GM18861 (cell line): Measurements from ENCODE around the gene KRT4.
"Not testable (repeated sequence)": the region's sequence is repeated elsewhere in the genome, so short reads cannot be mapped to it uniquely, and the experiment has no call there.

Experiments used
- ATAC-seq: cut with Tn5 transposase; IDR thresholded peaks from one replicate; pipeline ENCODE4 v1.9.1; 2021; ENCODE audit not compliant: unreplicated experiment

Gene KRT4

DNA sequence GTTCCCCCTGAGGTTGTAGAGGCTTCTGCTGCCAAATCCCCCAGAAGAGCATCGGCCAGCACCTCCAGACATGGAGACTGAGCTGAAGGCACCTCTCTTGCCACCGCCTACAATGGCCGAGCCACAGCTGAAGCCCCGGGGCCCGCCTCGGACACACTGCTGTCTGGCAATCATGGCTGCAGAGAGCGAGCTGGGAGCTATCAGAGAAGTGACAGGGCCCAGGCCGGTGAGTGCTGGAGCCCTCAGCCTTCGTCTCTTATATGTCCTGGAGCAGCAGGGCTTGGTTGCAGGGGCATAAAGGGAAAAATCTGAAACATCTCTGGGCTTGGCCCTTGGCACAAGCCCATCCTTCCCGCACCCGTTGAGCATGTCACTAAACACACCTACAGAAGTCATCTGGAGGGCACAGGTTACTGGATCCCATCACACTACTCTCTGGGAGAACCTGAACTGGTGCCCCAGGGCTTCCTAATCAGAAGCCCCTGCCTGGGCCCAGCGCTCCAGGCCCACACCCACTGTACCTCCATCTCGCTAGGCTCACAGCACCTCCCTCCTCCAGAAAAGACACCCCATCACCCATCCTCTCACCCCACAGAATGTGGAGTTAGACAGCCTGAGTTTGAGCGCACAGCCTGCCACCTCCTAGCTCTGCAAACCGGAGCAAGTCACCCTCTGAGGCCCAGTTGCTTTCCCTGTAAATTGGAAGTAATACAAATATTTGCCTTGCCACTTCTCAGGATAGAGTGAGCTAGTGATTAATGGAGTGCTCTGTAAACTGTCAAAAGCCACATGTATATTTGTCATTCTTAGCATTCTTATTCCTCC lies at the start of gene KRT4:
Gene KRT4 (minus strand): TSS at position 232 of the 825 bp plus-strand sequence. CDS start 58 bp downstream, at position 174.
- no peak for ATAC-seq

DNA sequence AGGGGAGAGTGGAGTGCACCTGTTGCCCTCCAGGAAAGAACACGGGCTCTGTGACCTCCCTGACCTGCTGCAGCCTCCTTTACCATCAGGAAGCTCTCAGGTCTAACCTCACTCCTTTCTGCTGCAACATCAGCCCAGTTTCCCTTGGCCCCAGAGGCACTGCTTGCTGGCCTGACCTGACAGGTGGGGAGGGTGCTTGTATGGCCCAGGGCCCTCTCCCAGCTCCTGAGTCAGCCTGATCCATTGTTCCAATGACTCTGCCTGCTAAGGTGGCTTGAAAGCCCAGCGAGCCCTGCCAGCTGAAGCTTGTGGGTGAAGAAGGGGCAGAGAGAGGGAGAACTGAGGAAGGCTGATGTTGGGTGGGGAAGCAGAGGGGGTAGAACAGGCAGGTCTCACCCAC lies 48.1 kb upstream of the KRT4 start:
- no peak for ATAC-seq

DNA sequence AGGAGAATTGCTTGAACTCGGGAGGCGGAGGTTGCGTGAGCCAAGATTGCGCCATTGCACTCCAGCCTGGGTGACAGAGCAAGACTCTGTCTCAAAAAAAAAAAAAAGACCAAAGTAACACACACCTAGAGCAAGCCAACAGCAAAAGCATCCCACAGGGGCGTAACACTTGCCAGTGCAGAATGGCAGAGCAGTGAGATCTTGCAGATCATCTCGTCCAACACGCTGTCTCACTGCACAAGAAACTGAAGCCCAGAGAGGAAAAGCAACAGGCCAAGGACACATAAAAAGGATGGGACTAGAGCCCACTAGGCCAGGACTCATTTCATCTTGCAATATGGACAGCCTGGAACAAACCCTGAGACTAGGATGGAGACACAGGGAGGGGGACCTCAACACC lies 47.6 kb upstream of the KRT4 start:
- no peak for ATAC-seq

DNA sequence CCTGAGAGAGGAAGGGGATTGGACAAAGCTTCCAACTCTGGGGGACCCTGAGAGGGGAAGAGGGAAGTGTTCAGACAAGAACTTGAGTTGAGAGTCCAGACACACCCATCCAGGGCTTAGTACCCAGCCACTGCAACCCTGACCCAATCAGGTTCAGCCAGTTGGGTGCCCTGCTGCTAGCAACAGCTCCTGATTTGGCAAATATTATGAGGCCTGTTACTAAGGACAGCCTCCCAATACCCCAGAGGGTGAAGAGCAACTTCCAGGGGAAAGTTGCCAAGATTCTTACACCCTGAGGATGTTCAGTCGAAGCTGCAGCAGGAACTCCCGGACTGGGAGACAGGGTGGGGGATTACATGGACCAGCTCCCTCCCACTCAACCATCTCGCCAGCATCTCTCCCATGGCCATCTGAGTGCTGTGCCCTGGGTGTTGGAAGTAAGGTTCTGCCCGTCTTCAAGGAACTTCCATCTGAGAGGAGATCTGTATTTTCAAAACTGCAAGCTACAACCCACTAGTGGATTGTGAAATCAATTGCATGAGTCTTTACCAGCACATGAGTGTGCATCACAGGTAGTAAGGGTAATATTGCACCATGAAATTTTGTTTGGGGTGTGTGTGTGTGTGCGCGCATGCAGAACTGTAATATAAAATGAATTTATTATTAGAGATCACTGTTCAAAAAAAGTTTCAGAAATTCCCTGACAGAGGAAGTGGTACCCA lies 46.3 kb upstream of the KRT4 start:
- ATAC-seq: no peak

DNA sequence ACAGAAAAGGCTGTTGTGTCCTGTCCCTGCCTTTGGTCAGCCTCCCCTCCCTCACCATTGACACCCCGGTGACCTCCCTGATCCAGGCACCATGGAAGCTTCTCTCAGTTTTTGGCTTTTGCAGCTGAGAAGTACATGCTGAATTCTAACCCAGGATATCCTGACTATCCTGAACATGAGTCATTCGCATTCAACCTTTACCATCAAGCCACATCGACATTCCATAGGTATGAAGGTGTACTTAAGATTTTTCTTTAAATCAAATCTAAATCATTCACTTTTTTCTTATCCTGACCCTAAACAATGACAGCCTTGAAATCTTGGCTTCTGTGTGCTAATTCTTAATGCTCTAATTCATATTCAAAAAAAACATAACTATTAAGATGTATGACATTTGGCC lies 43.6 kb upstream of the KRT4 start:
- no peak for ATAC-seq

DNA sequence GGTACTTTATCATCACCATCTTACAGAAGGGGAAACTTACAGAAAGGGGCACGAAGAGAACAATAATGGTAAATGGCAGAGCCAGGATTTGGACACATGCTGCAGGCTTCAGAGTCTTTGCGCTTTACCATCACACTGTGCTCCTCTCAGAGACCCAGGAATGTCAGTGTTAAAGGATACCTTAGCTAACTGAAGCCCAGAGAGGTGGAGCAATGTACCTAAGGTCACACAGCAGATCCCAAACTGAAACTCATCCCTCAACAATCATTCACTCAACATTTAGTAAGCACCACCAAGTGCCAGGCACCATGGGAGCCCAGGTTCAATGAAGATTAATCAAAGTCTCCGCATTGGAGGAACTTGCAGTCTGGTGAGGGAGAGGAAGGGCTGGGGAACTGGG lies 42.9 kb upstream of the KRT4 start:
- ATAC-seq: no peak

DNA sequence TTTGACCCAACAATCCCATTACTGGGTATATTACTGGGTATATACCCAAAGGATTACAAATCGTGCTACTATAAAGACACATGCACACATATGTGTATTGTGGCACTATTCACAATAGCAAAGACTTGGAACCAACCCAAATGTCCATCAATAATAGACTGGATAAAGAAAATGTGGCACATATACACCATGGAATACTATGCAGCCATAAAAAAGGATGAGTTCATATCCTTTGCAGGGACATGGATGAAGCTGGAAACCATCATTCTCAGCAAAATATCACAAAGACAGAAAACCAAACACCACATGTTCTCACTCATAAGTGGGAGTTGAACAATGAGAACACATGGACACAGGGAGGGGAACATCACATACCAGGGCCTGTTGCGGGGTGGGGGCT lies 42.2 kb upstream of the KRT4 start:
- ATAC-seq: not testable (repeated sequence)

DNA sequence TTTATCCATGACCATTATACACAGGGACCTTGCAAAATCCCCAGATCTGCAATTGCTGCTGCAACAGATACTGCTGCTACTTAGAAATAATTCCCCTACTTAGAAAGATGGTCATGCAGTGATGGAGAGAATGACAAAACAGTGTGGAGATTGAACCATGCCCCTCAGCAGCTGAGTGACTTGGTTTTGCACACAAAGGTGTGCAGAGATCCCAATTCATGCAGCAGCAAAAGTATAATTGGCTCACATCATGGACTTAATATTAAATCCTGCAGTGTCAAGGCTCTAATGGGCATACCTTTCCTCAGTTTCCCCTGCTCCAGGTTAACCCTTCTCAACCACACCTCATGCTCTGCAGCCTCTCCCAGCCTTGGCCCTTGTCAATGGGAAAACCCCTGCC lies 37.9 kb upstream of the KRT4 start:
- ATAC-seq: no peak

DNA sequence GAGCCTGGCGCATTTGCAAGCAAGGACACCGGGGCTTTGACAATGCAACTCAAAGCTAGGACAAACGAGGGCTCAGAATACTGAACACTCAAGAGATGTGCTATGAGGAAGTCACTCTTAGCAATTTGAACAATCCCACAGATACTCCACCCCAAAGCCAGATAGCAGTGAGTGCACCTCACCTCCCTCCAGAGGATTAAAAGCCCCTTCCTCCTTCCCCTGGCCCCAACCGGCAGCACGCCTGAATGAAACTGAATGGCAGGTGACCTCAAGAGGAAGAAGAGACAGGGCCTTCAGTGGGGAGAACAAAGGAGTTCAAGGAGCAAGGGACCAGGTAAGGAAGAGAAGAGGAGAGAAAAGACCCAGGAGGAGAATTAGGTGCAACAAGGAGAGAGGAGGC lies 36.8 kb upstream of the KRT4 start:
- no peak for ATAC-seq

DNA sequence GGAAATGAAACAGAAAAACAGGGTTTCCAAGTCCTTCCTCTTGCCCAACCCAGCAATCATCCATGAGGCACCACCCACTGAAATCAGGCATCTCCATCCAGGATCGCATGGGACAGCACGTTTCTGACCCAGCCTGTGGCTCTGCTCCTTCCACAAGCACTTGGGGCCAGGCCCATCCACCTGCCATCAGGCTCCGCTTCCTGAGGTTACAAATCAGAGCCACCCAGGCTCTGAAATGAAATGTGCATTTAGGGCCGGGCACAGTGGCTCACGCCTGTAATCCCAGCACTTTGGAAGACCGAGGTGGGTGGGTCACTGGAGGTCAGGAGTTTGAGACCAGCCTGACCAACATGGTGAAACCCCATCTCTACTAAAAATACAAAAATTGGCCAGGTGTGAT lies 35.6 kb upstream of the KRT4 start:
- ATAC-seq: no peak

DNA sequence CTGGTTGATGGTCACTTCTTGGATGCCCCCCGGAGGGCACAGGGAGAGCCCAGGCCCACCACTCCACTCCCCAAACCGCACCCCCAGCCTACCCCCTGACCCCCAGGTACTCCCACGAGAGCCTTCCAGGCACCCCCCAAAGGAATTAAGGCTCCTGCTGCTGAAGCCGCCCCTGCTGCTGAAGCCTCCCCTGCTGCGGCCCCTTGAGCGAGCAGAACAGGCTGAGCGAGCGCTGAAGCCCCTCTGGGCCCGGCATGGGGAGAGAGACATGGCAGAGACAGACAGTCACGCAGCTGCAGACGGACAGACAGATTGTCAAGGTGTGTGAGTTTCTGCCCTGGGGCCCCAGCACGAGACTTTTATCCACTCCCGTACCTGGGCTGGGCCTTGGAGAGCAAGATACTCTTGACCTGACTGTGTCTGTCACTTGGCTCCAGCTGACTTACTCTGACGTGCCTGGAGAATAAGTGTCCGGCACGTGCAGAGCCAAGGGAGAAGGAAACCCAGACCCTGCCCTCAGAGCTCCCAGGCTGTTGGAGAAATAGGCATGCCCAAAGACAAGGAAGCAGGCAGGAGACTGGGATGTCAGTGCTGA lies 34.8 kb upstream of the KRT4 start, which contains the start of gene KRT78:
Gene KRT78 (minus strand): TSS at position 334 of the 595 bp plus-strand sequence. CDS start 64 bp downstream, at position 270.
- no peak for ATAC-seq

DNA sequence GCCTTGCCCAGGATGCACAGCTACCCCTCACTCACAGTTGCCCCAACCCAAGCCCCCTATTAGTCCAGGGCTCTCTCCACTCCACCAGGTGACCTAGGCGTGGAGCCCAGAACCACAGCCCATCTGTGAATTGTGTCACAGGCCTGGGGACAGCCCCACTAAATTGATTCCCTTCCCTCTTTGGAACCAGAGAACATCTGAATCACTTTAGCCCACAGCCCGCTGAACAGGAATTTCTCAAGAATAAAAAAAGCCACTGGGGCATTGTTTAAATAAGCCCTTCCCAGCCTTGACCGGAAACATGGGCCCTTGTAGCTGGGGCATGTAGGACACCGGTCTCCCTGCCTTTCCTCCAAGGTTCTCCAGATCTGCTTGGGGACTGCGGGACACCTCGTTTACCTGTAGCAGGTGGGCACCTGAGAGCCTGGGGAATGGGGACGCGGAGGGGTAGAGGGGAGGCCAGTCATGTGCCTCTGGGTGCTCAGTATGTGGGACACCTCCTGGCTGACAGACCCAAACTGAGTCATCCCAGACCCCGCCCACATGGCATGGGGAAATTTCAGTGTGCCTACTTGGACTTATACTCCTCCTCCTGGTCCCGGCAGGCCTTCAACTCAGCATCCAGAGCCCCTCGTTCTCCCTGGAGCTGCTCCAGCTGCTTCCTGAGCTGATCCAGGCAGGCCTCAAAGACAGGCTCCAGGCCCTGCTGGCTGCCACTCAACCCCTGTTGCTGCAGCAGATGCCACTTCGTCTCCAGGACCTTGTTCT lies 33.6 kb upstream of the KRT4 start:
- no peak for ATAC-seq

DNA sequence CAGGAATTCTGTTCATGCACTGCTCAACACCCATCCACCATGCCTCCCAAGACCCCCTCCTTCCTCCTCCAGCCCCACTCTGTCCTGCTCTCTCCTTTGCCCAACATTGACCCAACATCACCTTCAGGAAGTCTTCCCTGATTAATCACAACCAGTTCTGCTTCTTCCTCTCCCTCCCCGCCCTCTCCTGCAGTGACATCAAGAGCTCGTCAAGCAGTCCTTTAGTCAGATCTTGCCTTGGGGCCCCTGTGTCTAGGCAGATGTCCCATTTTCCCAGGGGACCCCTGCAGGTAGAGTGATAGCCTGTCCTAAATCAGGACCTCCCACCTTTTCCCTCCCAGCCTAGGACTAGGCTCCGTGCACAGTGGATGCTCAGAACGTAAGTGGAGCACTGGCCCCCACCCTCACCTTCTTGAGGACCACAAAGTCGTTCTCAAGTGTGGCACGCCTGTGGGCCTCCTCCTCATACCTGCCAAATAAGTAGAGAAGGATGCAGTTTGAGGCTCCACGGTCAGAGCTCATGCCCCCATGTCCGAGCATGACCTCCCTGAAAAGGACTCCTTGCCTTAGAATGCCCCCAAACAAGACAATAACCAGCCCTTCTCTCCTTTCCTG lies 32.5 kb upstream of the KRT4 start:
- no peak for ATAC-seq

DNA sequence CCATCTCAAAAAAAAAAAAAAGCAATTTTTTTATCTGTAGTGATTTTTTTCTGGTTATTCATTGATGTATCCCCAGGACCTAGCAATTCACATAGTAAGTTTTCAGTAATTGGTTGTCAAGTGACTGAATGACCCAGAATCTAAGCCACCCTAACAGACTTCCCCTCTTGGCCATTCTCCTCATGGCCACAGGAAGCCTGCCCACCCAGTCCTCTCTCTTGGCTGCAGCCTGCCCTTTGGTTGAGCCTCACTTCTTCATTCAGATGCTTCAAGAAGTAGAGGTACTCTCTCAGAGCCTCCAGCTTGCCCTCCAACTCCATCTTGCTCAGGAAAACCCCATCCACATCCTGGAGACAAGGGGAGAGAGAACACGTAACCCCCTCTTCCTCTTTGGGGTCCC lies 32.0 kb upstream of the KRT4 start:
- ATAC-seq: no peak

DNA sequence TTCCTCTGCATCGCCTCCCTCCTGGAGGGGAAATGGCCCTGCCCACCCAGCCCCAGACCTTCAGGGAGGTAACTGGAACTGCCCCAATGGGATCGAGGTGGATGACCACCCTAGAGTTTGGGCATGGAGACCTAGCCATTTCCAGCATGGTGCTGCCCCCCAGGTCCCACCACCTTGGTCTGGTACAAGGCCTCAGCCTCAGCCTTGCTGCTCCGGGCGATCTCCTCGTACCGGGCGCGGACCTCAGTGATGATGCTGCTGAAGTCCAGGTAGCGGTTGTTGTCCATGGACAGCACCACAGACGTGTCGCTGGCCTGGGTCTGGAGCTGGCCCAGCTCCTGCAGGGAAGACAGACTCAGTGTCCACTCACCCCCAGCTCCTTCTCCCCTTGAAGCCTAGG lies 30.5 kb upstream of the KRT4 start:
- ATAC-seq: no peak

DNA sequence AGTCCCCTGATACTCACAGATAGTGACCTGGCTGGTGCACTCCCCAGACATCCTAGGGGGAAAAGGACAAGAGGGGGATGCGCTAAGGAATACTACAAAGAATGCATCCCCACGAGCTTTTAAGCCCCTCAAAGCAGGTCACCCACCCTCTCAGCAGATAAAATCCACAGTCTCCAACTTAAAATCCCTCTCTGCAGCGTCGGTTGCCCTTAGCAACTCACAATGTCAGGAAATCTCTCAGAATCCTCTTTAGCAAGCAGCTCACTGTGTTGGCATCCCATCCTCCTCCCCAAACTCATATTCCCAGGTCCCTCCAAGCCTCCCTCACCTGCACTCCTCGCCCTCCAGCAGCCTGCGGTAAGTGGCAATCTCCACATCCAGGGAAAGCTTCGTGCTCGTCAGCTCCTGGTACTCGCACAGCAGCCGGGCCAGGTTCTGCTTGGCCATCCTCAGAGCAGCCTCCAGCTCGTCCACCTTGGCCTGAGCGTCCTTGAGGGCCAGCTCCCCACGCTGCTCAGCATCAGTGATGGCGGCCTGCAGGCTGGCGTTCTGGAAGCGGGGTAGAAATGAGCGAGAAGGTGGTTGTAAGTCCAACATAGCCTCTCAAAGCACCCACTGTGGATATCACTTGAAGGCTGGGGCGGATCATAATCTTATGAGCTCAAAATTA lies 25.7 kb upstream of the KRT4 start:
- ATAC-seq: no peak

DNA sequence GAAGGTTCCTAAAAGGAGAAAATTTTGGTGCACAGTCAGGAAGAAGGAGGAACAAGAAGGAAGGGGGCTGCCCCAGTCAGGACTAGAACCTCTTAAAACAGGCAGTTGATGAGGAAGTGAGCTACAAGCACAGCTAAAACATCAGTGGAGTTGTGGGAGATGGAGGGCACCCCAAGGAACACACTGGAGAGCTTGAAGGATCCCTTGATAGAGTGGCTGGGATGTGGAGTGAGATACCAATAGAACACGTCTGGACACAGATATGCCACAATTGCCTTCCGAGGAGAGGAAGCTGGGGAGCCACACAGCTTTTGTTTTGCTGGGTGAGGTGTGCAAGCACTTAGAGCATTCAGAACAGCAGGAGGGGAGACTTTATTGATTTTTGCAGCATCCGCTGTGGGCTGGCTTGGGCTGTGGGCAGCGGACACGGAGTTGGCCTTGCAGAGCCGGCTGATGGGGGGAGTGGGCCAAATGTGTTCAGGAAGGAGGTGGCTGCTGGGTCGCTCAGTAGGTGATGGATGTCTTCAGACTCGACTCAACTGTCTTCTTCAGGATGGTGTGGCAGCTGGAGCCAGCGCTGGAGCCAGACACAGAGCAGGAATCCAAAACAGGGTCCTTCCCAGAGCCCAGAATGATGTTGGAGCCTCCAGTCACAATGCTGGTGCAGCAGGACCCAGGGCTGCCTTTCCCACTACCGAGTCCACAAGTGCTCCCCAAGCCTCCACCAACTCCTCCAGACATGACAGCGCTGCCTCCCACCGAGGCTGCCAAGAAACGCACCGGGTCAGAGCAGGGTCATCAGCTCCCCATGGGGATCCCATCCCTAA lies 24.9 kb upstream of the KRT4 start:
- ATAC-seq: no peak

DNA sequence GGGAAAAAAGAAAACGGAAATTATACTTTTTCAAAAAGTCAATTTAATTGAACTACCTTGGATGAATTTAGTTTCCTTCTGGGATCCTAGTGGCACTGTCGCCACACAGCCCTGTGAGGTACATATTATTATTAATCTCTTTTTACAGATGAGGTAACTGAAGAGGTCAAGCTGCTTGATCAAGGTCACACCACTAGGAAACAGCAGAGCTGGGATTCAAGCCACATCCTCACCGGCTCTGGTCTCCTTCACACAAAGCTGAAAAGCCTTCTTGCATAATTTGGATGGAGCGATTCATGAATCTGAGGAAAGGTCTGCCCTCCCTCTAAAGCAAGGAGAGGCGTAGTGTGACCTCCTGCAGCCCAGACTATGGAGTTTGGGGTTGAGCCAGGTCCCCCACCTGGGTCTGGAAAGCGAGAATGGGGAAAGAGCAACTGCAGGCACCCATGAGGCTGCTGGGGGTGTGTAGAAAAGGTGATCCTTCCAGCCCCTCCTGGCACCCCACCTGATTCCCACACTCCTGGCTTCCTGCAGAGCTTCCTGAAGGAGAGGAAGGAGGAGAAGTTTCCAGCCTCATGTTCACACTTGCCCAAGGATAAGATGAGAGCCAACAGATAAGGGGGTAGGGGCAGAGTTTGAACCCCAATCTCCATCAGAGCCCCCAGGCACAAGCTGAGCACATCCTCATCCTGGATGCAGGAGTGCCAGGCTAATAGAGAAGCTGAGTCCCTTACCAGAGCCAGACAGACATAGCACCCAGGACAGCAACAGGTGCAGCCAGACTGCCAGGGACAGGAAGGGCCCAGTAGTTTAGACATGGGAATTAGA lies 24.1 kb upstream of the KRT4 start:
- ATAC-seq: no peak

DNA sequence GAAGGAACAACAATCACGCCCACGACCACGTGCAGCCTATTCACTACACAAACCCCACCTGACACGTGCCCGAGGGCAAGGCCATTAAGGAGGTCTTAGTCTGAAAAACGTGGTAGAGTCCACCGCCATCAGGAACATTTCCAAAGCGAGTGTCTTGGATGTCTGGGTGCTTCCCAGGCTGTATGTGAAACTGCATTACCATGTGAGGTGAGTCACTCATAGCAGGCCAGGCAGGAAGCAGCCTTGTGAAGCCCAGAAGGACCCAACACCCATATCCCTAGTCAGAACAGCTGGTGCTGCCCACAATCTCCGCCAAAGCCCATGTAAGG lies 23.5 kb upstream of the KRT4 start:
- ATAC-seq: no peak
